ENCODE measurements around the gene RAB15.

RAB15 gene

GRCh38 chr14:64899958-64900357 is 72.2 kb downstream of the RAB15 start:
- no peak for DNase-seq
